ENCODE measurements around the gene VAMP2.

DNA sequence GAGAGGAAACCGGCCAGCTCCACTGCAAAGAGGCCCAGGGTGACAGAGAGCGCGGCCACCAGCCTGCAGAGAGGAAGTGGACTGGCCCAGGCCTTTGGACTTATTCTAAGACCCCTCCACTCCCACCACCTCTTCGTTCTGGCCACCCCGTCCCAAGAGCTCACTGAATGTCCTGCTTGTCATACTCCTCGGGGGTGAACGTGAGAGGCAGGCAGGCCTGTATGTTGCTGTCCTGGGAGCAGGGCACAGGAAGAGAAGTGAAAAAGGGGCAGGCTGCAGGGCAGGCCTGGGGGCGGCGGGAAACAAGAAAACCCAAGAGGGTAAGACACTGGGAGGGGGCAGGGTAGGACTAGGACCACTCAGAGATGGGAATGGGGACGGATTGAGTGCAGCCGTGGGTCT is 13.0 kb upstream of the VAMP2 start:
- TF ChIP-seq, protein P1, sequence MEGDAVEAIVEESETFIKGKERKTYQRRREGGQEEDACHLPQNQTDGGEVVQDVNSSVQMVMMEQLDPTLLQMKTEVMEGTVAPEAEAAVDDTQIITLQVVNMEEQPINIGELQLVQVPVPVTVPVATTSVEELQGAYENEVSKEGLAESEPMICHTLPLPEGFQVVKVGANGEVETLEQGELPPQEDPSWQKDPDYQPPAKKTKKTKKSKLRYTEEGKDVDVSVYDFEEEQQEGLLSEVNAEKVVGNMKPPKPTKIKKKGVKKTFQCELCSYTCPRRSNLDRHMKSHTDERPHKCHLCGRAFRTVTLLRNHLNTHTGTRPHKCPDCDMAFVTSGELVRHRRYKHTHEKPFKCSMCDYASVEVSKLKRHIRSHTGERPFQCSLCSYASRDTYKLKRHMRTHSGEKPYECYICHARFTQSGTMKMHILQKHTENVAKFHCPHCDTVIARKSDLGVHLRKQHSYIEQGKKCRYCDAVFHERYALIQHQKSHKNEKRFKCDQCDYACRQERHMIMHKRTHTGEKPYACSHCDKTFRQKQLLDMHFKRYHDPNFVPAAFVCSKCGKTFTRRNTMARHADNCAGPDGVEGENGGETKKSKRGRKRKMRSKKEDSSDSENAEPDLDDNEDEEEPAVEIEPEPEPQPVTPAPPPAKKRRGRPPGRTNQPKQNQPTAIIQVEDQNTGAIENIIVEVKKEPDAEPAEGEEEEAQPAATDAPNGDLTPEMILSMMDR (IDR thresholded peaks at IDR 0.05; ENCODE audit: low read depth, low read length), result no peak
- no peak for TF ChIP-seq EZH2phosphoT487 (IDR thresholded peaks at IDR 0.05; ENCODE audit: low read depth)

All from OCI-LY3 (cell line).